OCI-LY7 (cell line): ENCODE data around the gene RSAD2. TPM values are rescaled to one million over a fixed set of nuclear protein-coding genes. Genes with fewer than 3 reads are reported as not detected.

Source experiments
- BruUV-seq: library from RNA; stranded (reverse); fragments of 400-500 nt; replicated peaks from 2 replicates; lab custom pipeline; 2021; lab: Mats Ljungman, UMichigan
- CTCF ChIA-PET: fragments of 300-600 bp; sonication (Branson Sonifier 250); formaldehyde crosslinking; loops from one replicate; lab custom pipeline; 2022; ENCODE audit warnings: antibody characterized with exemption; ENCODE audit not compliant: unreplicated experiment; lab: Charles Lee
- POLR2A ChIA-PET: fragments of 300-600 bp; sonication (Branson Sonifier 250); formaldehyde crosslinking; loops from one replicate; lab custom pipeline; 2022; ENCODE audit warnings: antibody characterized with exemption; lab: Charles Lee
- DNase-seq: peaks from one replicate; pipeline ENCODE4 v3.0.0-alpha.2; 2015; ENCODE audit warnings: low spot score
- H2AFZ ChIP-seq: fragments of 200-600 bp; sonication (generic), shearing (Covaris generic); 2 replicates; pipeline ENCODE4 v1.6.1; 2014; ENCODE audit warnings: mild to moderate bottlenecking, antibody characterized with exemption, low read length, moderate library complexity
- H3K27ac ChIP-seq: fragments of 200-600 bp; sonication (generic); 2 replicates; pipeline ENCODE4 v1.5.1; 2014; ENCODE audit warnings: mixed run types, low read depth, mild to moderate bottlenecking, moderate library complexity, low read length, inconsistent platforms; ENCODE audit not compliant: poor library complexity, severe bottlenecking
- H3K36me3 ChIP-seq: fragments of 200-600 bp; sonication (generic); 2 replicates; pipeline ENCODE4 v1.6.1; 2014; ENCODE audit warnings: mild to moderate bottlenecking, antibody characterized with exemption, low read length, moderate library complexity, mixed read lengths; ENCODE audit not compliant: insufficient read depth
- H3K4me1 ChIP-seq: fragments of 200-600 bp; sonication (generic); 2 replicates; pipeline ENCODE4 v1.5.1; 2014; ENCODE audit warnings: mild to moderate bottlenecking, low read length; ENCODE audit not compliant: insufficient read depth, poor library complexity, severe bottlenecking
- H3K4me2 ChIP-seq: fragments of 200-600 bp; sonication (generic); 2 replicates; pipeline ENCODE4 v1.6.1; 2014; ENCODE audit warnings: mild to moderate bottlenecking, low read length
- H3K4me3 ChIP-seq: fragments of 200-600 bp; sonication (generic); 2 replicates; pipeline ENCODE4 v1.5.1; 2014; ENCODE audit warnings: mild to moderate bottlenecking, low read depth, low read length; ENCODE audit not compliant: poor library complexity, severe bottlenecking
- H3K79me2 ChIP-seq: fragments of 200-600 bp; sonication (generic); 2 replicates; pipeline ENCODE4 v1.6.1; 2016; ENCODE audit warnings: low read depth, mild to moderate bottlenecking, low read length, moderate library complexity, mixed read lengths; ENCODE audit not compliant: insufficient read depth
- H3K9me2 ChIP-seq: fragments of 200-600 bp; sonication (generic); 2 replicates; pipeline ENCODE4 v1.6.1; 2016; ENCODE audit warnings: mild to moderate bottlenecking, low read length, mixed read lengths; ENCODE audit not compliant: insufficient read depth
- H3K9me3 ChIP-seq: fragments of 200-600 bp; sonication (generic); 2 replicates; pipeline ENCODE4 v1.6.1; 2014; ENCODE audit warnings: mild to moderate bottlenecking, mixed run types, low read length, mixed read lengths
- H4K20me1 ChIP-seq: fragments of 200-600 bp; sonication (generic); 2 replicates; pipeline ENCODE4 v1.6.1; 2014; ENCODE audit warnings: mild to moderate bottlenecking, antibody characterized with exemption, low read length, moderate library complexity, mixed read lengths; ENCODE audit not compliant: insufficient read depth
- EZH2phosphoT487 ChIP-seq: fragments of 200-600 bp; sonication (generic); IDR thresholded peaks from 2 replicates; pipeline ENCODE4 v1.6.1; 2018; ENCODE audit warnings: low read depth, borderline replicate concordance, mild to moderate bottlenecking, mixed run types, antibody characterized with exemption, low read length, moderate library complexity, mixed read lengths
- intact Hi-C: fragments of 100-400 bp; cut with micrococcal nuclease; formaldehyde crosslinking; loops from one replicate; pipeline ENCODE4 v1.10.0; 2022; ENCODE audit not compliant: unreplicated experiment
- total RNA-seq, 2 experiments: library from RNA; depleted of rRNA in 1 of 2; stranded (reverse); fragments of >200 nt in 1 of 2; shearing (Covaris generic) in 1 of 2; gene quantifications; 2 replicates each; pipeline ENCODE4 v1.2.3, GENCODE V29; 2014 to 2022
- TF ChIP-seq, protein P1 (sequence below): fragments of 200-600 bp; sonication (generic); conservative IDR thresholded peaks from 2 replicates; pipeline ENCODE4 v1.5.1; 2014; ENCODE audit warnings: mild to moderate bottlenecking, antibody characterized with exemption, low read length, moderate library complexity, mixed read lengths

Gene RSAD2
- total RNA-seq, 2 experiments from 2014 or later = not detected

DNA sequence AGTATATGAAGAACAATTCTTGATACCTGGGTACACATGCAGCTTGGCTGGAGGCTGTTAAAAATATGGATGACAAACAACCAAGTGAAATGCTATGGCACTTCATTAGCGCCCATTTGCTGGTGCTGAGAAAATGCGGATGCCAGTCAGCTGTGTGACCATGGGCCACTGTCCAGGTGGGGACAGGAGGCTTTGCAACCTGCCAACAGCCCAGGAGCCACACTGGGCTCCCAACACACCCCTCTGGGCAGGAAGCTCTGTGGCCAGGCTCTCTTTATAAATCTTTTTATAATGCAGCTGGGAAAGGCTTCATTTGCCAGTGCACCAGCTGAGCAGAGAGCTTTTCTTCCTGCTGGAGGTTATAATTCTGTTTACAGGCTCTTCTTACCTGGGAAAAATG is 59.6 kb downstream of the RSAD2 start:
- no TSS peak for BruUV-seq
- no peak for TF ChIP-seq EZH2phosphoT487
- TF ChIP-seq, protein P1, sequence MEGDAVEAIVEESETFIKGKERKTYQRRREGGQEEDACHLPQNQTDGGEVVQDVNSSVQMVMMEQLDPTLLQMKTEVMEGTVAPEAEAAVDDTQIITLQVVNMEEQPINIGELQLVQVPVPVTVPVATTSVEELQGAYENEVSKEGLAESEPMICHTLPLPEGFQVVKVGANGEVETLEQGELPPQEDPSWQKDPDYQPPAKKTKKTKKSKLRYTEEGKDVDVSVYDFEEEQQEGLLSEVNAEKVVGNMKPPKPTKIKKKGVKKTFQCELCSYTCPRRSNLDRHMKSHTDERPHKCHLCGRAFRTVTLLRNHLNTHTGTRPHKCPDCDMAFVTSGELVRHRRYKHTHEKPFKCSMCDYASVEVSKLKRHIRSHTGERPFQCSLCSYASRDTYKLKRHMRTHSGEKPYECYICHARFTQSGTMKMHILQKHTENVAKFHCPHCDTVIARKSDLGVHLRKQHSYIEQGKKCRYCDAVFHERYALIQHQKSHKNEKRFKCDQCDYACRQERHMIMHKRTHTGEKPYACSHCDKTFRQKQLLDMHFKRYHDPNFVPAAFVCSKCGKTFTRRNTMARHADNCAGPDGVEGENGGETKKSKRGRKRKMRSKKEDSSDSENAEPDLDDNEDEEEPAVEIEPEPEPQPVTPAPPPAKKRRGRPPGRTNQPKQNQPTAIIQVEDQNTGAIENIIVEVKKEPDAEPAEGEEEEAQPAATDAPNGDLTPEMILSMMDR = no peak
- no peak overlapping the region for H3K4me3 ChIP-seq
- H3K9me3 ChIP-seq = no peaks in the 10 kb centered on the region
- ChIA-PET CTCF (no interaction called here), POLR2A (no interaction called here)
- H3K4me1 ChIP-seq = no peaks in the 10 kb centered on the region
- H3K36me3 ChIP-seq = no peaks in the 10 kb centered on the region
- H3K9me2 ChIP-seq = no peaks in the 10 kb centered on the region
- no peaks in the 10 kb centered on the region for H4K20me1 ChIP-seq
- no peak for DNase-seq
- no peak overlapping the region for H2AFZ ChIP-seq
- intact Hi-C loops = no loop called here
- H3K4me2 ChIP-seq = no peak overlapping the region
- no peaks in the 10 kb centered on the region for H3K79me2 ChIP-seq
- H3K27ac ChIP-seq = no peak overlapping the region

DNA sequence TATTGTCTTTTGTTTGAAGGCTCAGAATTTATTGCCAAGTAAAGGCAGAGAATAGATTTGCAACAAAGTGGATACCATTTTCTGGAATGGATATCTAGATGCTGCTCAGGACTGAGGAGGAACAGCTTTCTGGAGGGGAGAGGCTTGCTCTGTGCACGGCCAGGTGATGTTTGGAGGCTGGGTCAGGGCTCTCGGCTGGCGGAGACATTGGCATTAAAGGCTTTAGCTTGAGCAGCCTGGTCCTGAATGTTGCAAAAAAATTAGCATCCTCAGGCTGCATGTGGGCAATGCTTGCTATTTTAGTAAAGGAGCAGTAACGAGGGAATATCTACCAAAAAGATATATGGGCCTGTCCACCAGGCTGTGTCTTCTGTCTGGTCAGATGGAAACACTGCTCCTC is 60.0 kb downstream of the RSAD2 start:
- ChIA-PET POLR2A (no interaction called here), CTCF (no interaction called here)
- DNase-seq = no peak
- intact Hi-C loops = no loop called here
- no peaks in the 10 kb centered on the region for H3K9me2 ChIP-seq
- H3K27ac ChIP-seq = no peak overlapping the region
- H3K4me1 ChIP-seq = no peaks in the 10 kb centered on the region
- H3K36me3 ChIP-seq = no peaks in the 10 kb centered on the region
- no peak overlapping the region for H3K4me2 ChIP-seq
- no TSS peak for BruUV-seq
- H3K79me2 ChIP-seq = no peaks in the 10 kb centered on the region
- H3K9me3 ChIP-seq = no peaks in the 10 kb centered on the region
- H2AFZ ChIP-seq = no peak overlapping the region
- no peaks in the 10 kb centered on the region for H4K20me1 ChIP-seq
- TF ChIP-seq EZH2phosphoT487 = no peak
- TF ChIP-seq, protein P1 = no peak
- no peak overlapping the region for H3K4me3 ChIP-seq

DNA sequence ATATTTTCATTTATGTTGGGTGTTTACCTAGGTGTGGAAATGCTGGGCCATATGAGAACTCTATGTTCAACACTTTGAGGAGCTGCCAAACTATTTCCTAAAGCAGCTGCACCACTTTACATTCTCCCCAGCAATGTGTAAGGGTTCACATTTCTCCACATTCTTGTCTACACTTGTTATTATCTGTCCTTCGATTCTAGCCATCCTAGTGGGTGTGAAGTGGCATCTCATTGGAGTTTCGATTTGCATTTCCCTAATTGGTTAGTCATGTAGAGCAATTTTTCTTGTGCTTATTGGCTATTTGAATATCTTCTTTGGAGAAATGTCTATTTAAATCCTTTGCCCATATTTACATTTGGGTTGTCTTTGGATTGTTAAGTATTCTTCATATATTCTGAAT is 61.5 kb downstream of the RSAD2 start:
- H3K27ac ChIP-seq = no peak overlapping the region
- CTCF ChIA-PET = interaction anchor here (0.6 kb wide), 1 partner anchor 163 kb away, joined by 3 read pairs; no protein-coding TSS in a partner anchor
- H3K4me1 ChIP-seq = no peaks in the 10 kb centered on the region
- no peaks in the 10 kb centered on the region for H4K20me1 ChIP-seq
- no peak for TF ChIP-seq EZH2phosphoT487
- TF ChIP-seq, protein P1 = no peak
- no peak overlapping the region for H3K4me2 ChIP-seq
- H3K9me2 ChIP-seq = no peaks in the 10 kb centered on the region
- no peaks in the 10 kb centered on the region for H3K9me3 ChIP-seq
- BruUV-seq = no TSS peak
- POLR2A ChIA-PET = interaction anchor here (0.7 to 1.2 kb wide), 2 partner anchors 54 to 929 kb away, joined by 3 to 6 read pairs; no protein-coding TSS in a partner anchor
- H3K36me3 ChIP-seq = no peaks in the 10 kb centered on the region
- H3K4me3 ChIP-seq = no peak overlapping the region
- H2AFZ ChIP-seq = no peak overlapping the region
- DNase-seq = no peak
- H3K79me2 ChIP-seq = no peaks in the 10 kb centered on the region
- intact Hi-C loops = no loop called here
